HG03097 (cell line): ENCODE results near the gene MRPS2.
"Not testable (repeated sequence)": the region's sequence is repeated elsewhere in the genome, so short reads cannot be mapped to it uniquely, and the experiment has no call there.

Experiments used
- ATAC-seq: cut with Tn5 transposase; IDR thresholded peaks from one replicate; pipeline ENCODE4 v1.9.1; 2021; ENCODE audit not compliant: unreplicated experiment, low FRiP score

MRPS2 gene

GRCh38 chr9:135513351-135513846 is 12.9 kb downstream of the MRPS2 start:
- no peak for ATAC-seq

GRCh38 chr9:135513906-135514305 is 13.4 kb downstream of the MRPS2 start:
- not testable (repeated sequence) for ATAC-seq

DNA sequence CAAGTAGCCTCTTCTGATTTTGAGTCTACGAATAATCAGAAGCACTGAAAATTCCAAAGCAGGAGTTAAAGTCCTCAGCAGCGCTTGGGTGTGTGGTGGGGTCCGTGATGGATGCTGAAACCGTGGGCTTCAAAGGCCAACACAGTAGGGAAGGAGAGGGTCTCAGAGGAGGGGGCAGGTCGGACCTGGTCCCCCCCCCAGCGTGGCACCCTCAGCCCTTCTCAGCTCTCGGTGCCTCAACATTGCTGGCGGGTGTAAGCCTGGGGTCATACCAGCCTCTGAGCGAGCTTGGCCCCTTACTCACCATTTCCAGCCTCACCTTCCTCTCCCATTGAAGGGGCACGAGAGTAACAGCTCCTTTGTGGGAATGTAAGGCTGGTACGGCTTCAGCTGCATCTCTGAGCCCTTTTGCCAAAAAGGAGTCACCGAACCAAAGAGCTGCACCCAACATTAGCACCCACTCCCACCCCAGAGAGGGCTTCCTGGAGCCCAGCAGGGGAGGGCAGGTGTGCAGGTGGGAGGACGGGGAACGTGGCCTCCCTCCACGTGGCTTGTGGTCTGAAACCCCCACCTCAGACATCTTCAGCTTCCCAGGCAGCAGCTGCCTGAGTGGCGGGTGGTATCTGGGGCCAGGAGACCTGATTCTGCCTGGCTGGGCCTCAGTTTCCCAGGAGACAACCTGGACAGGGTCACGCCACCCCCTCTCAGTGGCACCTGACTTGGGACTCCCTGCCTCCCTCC is 14.0 kb downstream of the MRPS2 start:
- ATAC-seq, result no peak

DNA sequence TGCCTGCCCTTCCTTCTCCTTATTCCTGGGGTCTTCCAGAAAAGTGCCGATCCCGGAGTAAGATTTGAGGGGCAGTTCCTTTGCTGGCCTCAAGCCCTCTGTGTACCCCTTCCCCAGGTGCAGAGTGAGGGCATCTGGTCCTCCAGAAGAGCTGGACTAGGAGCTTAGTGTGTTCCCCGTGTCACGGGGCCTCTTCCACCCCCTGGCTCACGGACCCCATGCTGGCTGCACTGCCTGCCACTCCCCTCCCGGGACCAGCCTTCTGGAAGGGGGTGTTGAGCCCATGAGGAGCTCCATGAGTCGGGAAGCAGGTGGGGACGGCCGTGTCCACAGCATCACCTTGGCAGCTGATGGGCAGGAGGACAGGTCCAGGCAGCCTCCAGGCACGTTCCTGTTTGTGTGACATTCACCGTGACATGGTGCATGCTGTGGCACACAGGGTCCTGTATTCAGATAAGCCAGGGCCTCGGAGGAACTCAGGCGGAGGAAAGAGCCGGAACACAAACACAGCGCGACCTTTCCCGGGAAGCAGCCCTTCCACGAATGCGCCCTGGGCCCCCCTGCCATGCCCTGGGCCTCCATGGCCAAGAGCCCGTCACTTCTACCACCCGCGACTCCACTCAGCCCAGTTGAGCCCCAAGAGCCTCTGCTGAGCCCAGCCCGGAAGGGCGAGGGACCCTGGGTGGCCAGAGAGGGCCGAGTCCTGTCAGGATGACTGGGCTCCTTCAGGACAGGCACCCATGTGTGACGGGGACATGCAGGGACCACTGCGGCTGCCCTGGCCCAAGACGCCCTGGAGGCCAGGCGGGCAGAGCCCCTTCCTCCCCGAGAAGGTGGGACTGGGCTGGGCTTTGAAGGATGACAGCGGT is 14.8 kb downstream of the MRPS2 start:
- no peak for ATAC-seq

GRCh38 chr9:135516132-135516860 is 15.8 kb downstream of the MRPS2 start:
- no peak for ATAC-seq

DNA sequence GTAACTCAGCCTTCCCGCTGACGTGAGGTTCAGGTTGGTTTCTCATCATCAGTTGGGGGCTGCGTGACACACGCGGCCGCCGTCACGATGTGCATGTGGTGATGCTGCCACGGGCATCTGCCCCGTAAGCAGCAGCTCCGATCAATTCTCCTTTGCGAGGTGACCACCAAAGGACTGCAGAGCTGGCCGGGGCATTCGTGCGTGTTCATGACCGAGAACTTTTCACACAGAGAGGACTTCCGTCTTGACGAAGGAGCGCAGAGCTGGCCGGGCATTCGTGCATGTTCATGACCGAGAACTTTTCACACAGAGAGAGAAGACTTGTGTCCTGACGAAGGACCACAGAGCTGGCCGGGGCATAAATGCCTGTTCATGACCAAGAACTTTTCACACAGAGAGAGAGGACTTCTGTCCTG is 16.9 kb downstream of the MRPS2 start:
- ATAC-seq, result no peak

DNA sequence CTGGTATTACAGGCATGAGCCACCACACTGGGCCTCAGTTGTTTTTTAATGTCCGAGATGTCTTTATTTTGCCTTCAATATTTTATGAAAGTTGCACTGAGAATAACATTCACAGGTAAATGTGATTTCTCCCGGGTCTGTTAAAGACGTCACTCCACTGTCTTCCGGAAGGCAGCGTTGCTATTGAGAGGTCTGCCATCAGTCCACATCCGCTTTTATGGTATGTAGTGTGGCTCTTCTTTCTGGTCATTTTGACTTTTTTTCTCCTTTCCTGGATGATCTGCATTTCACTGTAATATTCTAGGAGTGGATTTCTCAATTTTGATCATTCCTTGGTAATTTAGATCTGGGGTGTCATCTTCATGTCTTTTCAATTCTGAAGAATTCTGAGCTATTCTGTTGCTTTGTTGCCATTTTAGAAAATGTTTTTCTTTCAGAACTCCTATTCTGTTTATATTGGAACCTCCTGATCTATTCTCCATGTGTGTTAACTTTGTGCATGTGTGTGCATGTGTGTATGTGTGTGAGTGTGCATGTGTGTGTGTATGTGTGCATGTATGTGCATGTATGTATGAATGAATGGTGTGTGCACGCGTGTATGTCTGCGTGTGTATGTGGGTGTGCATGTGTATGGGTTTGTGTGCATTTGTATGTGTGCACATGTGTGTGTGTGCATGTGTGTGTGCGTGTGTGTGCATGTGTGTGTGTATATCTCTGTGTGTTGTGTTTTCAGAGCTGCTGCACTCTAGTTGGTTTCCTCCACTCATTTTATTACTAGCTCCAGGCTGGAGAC is 18.9 kb downstream of the MRPS2 start:
- ATAC-seq, result no peak

- ATAC-seq, result no peak
Measured at GRCh38 chr9:135520916-135521607, 20.6 kb downstream of the MRPS2 start, which contains the start of gene LCN1. LCN1 (plus strand) TSS chr9:135521440; CDS start chr9:135521498, 58 bp downstream.

DNA sequence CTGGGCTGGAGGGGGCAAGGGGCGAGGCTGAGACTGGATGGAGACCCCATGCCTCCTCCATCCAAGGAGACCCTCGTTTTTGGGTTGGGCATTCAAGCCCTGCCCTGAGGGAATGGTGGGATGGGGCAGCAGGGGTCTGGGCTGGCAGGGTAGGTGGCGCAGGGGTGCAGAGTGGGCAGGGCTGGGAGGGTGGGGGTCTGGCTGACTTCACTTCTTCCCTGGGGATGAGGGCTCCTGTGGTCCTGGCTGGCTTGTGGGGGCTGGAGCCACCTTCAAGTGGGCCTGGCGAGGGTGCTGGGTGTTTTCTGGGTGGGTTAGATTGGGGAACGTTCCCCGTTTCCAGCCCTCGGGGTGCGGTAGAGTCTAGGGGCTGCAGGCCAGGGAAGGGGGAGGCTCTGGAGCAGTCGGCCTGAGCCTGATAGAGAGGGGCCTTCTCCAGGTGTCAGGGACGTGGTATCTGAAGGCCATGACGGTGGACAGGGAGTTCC is 21.2 kb downstream of the MRPS2 start:
- ATAC-seq, result no peak

DNA sequence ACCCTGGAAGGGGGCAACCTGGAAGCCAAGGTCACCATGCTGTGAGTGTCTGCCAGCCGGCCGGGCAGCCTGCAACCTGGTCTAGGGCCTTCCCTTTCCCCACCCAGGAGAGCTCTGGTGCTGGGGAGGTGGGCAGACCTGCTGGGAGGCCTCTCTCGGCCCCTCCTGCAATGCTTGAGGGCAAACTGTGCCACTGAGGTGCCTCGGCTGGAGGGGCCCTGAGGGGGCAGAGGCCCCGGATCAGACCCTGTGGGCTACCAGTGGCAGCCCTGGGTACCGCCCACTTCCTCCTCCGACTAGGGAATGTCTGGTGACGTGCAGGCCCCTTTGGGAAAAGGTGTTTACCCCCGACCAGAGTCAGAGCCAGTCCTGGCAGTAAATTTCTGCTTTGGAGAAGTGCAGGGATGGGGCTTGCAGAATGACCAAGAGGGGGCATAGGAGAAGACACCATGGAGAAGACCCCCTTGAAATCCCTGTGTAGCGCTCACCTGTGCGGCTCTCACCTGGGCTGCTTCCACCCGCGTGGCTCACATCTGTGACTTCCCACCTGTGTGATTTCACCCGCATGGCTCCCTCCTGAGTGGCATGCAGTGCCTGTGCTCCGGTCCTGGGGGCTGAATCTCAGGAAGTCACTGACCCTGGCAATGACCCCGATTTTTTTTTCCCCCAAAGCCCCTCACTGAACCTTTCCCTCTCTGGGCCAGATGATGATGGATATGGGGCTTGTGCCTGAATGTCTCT is 21.8 kb downstream of the MRPS2 start:
- no peak for ATAC-seq

DNA sequence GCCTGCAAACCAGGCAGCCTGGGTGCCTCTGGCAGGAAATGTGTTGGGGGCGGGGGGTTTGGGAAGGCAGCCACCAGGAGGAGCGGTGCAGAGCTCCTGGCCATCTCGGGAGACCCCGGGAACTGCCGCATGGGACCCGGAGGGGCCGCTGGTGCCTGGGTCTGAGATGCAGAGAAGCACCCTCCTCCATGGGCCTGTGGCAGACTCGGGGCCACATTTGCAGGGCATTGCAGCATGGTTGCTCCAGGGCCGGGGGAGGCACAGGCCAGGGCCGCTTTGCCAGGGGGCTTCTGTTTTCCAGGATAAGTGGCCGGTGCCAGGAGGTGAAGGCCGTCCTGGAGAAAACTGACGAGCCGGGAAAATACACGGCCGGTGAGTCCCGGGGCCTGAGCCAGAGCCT is 22.4 kb downstream of the MRPS2 start:
- no peak for ATAC-seq

DNA sequence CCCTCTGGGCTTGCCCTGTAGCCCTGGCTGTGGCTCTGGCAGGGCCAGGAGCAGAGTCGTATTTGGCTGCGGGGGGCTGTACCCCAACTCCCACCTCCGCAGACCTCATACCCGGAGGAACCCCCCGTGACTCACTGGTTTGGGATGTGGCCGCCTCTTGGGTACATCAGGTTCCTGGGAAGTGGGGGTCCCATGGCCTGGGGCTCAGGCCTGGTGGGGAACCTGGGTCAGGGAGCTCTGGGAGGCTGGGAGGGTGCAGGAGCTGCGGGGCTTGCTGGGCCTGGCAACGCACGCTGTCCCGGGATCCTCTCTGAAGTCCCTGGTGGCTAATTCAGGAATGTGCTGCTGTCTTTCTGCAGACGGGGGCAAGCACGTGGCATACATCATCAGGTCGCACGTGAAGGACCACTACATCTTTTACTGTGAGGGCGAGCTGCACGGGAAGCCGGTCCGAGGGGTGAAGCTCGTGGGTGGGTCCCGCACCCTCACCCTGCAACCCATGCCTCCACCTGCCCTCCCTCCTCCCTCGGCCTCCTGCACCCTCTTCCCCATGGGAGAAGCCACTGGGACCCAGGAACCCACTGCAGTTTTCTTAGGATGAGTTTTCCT is 23.1 kb downstream of the MRPS2 start:
- no peak for ATAC-seq

DNA sequence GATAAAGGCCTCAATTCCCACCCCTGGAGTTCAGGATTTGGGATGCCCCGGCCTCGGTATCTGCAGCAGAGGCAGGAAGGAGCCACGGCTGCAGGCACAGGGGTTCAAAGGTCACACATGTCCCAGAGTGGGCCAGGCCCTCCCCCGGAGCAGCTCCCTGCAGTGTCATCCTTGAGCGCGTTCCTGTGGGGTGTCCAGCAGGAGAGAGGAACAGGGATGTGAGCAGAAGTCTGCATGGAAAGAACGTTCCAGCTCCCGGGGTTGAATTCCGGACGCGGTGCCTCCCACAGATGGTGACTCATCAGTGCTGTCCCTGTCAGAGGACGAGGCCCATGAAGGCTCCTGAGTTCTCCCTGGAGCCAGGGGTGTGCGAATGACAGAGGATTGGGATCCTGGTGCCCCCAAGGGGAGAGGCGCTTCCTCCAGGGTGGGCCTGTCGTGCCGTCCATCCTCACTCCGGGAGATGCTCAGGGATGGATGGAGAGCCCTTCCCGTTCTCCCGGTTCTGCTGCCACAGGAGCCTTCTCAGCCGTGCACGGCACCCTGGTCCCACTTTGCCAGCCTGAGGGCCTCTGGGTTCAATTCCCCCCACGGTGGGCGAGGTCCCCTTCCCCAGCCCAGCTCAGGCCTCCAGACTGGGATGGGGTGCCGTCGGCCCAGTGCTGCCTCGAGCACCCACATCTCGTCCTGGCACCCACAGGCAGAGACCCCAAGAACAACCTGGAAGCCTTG is 23.8 kb downstream of the MRPS2 start:
- no peak for ATAC-seq

- no peak for ATAC-seq
Measured at GRCh38 chr9:135525241-135526088, 25.0 kb downstream of the MRPS2 start.

DNA sequence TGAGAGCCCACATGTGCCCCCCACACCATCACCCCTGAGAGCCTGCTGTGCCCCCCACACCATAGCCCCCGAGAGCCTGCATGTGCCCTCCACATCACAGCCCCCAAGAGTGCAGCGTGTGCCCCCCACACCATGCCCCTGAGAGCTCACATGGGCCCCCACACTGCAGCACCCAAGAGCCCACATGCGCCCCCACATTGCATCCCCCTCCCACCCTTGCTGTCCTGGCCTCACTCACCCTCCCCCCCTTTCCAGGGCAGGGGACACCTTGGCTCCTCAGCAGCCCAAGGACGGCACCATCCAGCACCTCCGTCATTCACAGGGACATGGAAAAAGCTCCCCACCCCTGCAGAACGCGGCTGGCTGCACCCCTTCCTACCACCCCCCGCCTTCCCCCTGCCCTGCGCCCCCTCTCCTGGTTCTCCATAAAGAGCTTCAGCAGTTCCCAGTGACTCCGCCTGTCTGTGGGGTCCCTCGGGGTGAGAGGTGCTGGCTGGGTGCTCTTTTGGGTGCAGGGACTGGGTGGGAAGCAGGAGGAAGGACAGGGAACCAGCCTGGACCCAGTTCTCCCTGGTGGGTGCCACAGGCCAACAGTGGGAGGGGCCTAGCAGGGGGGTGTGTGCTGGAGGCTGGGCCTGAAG is 25.7 kb downstream of the MRPS2 start:
- no peak for ATAC-seq
